ENCODE measurements around the gene TNFAIP1. TPM values are rescaled to one million over a fixed set of nuclear protein-coding genes. Genes with fewer than 3 reads are reported as not detected.

The TNFAIP1 gene
- total and polyA plus RNA-seq, 8 donors = 11.5 to 56.8 (median 25.3) TPM

GRCh38 chr17:28386391-28386790 lies 50.8 kb downstream of the TNFAIP1 start:
- no peak overlapping the region for H3K4me3 ChIP-seq
- no peak for DNase-seq
- no peak for ATAC-seq
- intact Hi-C loops (cut with DNase I) = no loop called here
- no peak for FAIRE-seq
- peaks cover 0 to 33% (median 23%) of the 10 kb centered on the region in 3 donors for H3K36me3 ChIP-seq
- no peaks in the 10 kb centered on the region for H3K9me3 ChIP-seq
- H3K4me1 ChIP-seq = peaks cover 0 to 7% (median 0%) of the 10 kb centered on the region in 3 donors
- no peaks in the 10 kb centered on the region for H3K27me3 ChIP-seq
- H3K27ac ChIP-seq = no peak overlapping the region
- TF ChIP-seq, protein P1, sequence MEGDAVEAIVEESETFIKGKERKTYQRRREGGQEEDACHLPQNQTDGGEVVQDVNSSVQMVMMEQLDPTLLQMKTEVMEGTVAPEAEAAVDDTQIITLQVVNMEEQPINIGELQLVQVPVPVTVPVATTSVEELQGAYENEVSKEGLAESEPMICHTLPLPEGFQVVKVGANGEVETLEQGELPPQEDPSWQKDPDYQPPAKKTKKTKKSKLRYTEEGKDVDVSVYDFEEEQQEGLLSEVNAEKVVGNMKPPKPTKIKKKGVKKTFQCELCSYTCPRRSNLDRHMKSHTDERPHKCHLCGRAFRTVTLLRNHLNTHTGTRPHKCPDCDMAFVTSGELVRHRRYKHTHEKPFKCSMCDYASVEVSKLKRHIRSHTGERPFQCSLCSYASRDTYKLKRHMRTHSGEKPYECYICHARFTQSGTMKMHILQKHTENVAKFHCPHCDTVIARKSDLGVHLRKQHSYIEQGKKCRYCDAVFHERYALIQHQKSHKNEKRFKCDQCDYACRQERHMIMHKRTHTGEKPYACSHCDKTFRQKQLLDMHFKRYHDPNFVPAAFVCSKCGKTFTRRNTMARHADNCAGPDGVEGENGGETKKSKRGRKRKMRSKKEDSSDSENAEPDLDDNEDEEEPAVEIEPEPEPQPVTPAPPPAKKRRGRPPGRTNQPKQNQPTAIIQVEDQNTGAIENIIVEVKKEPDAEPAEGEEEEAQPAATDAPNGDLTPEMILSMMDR (IDR thresholded peaks at IDR 0.05) = no peak

GRCh38 chr17:28388106-28388505 lies 52.5 kb downstream of the TNFAIP1 start:
- TF ChIP-seq, protein P1 (IDR thresholded peaks at IDR 0.05) = no peak
- Histone ChIP-seq H3K36me3 (peaks cover 0 to 45% (median 27%) of the 10 kb centered on the region in 3 donors), H3K27ac (no peak overlapping the region), H3K4me1 (peaks cover 0 to 7% (median 0%) of the 10 kb centered on the region in 3 donors), H3K27me3 (no peaks in the 10 kb centered on the region), H3K9me3 (no peaks in the 10 kb centered on the region), H3K4me3 (no peak overlapping the region)
- WGBS, 2 donors = 94 to 97% methylated on average over 11 of the region's 11 CpGs
- ATAC-seq (no peak), DNase-seq (no peak), FAIRE-seq (no peak)
- intact Hi-C loops (cut with DNase I) = no loop called here

- H3K27ac ChIP-seq = no peak overlapping the region
- no peaks in the 10 kb centered on the region for H3K27me3 ChIP-seq
- no peak overlapping the region for H3K4me3 ChIP-seq
- TF ChIP-seq, protein P1 (IDR thresholded peaks at IDR 0.05) = no peak
- WGBS, 2 donors = 92% methylated on average over 1 of the region's 1 CpG
- H3K9me3 ChIP-seq = no peaks in the 10 kb centered on the region
- peaks cover 0 to 4% (median 0%) of the 10 kb centered on the region in 3 donors for H3K4me1 ChIP-seq
- intact Hi-C loops (cut with DNase I) = no loop called here
- FAIRE-seq (no peak), DNase-seq (no peak), ATAC-seq (no peak)
- H3K36me3 ChIP-seq = peaks cover 0 to 52% (median 35%) of the 10 kb centered on the region in 3 donors
Observed at GRCh38 chr17:28390141-28390540, 54.6 kb downstream of the TNFAIP1 start.

DNA sequence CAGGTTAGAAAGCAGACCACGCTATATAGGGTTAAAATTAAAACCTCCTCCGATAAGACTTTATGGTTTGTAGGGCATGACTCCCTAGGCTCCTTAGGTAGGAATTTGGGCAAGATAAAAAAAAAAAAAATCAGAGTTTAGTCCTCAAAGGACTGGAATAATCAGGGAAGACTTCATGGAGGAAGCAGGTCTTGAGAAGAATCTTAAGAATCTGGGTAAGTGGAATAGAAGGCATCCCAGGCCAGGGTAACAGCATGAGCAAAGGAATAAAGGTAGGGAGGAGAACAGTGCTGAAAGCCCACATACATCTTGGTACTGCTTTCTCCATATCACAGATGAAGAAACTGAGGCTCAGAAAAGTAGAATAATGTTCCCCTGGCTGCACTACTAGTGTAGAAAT lies 55.0 kb downstream of the TNFAIP1 start:
- no peaks in the 10 kb centered on the region for H3K9me3 ChIP-seq
- no peak for DNase-seq
- no peak overlapping the region for H3K27ac ChIP-seq
- intact Hi-C loops (cut with DNase I) = no loop called here
- 95 to 96% methylated on average over 2 of the region's 2 CpGs for WGBS, 2 donors
- ATAC-seq = no peak
- peaks cover 0 to 56% (median 37%) of the 10 kb centered on the region in 3 donors for H3K36me3 ChIP-seq
- no peak for FAIRE-seq
- TF ChIP-seq, protein P1 (IDR thresholded peaks at IDR 0.05) = no peak
- peaks cover 0 to 4% (median 0%) of the 10 kb centered on the region in 3 donors for H3K4me1 ChIP-seq
- H3K4me3 ChIP-seq = no peak overlapping the region
- no peaks in the 10 kb centered on the region for H3K27me3 ChIP-seq

GRCh38 chr17:28390984-28391383 lies 55.4 kb downstream of the TNFAIP1 start:
- Histone ChIP-seq H3K36me3 (peaks cover 0 to 60% (median 41%) of the 10 kb centered on the region in 3 donors), H3K27ac (no peak overlapping the region), H3K4me1 (peaks cover 0 to 4% (median 0%) of the 10 kb centered on the region in 3 donors), H3K27me3 (no peaks in the 10 kb centered on the region), H3K4me3 (no peak overlapping the region), H3K9me3 (no peaks in the 10 kb centered on the region)
- TF ChIP-seq, protein P1 (IDR thresholded peaks at IDR 0.05) = no peak
- intact Hi-C loops (cut with DNase I) = no loop called here
- no peak for DNase-seq
- FAIRE-seq = no peak
- WGBS, 2 donors = 93 to 98% methylated on average over 1 of the region's 1 CpG
- no peak for ATAC-seq
